Gastrocnemius medialis (tissue), 4 donors: ENCODE results near the gene SNRNP25. TPM values are rescaled to one million over a fixed set of nuclear protein-coding genes. Genes with fewer than 3 reads are reported as not detected.

Experiments
- ATAC-seq, 2 donors: fragments of 150-250 bp; one replicate each; pipeline ENCODE4 v1.9.1; 2016
- DNase-seq, 2 donors: peaks; one replicate each; pipeline ENCODE4 v3.0.0-alpha.2; 2019
- H3K27ac ChIP-seq, 4 donors: fragments of 200-600 bp; sonication (generic); 1 replicate in 1 of 4; 2 replicates in 3 of 4; pipeline ENCODE4 v1.5.1; 2016 to 2018; ENCODE audit warnings: mild to moderate bottlenecking in 2 of 4, moderate library complexity in 1 of 4
- H3K27me3 ChIP-seq, 3 donors: fragments of 200-600 bp; sonication (generic) in 2 of 3; 1 replicate in 1 of 3; 2 replicates in 2 of 3; pipeline versions ENCODE4 v1.5.1 to v1.6.0; 2016 to 2019; ENCODE audit warnings: mild to moderate bottlenecking in 1 of 3, moderate library complexity in 1 of 3
- H3K36me3 ChIP-seq, 2 donors: fragments of 200-600 bp; sonication (generic) in 1 of 2; one replicate each; pipeline ENCODE4 v1.5.1; 2017 to 2018
- H3K4me1 ChIP-seq, 2 donors: fragments of 200-600 bp; sonication (generic) in 1 of 2; one replicate each; pipeline ENCODE4 v1.5.1; 2016 to 2017; ENCODE audit warnings: mild to moderate bottlenecking in 2 of 2
- H3K4me3 ChIP-seq, 4 donors: fragments of 200-600 bp; sonication (generic) in 3 of 4; 1 replicate in 1 of 4; 2 replicates in 3 of 4; pipeline ENCODE4 v1.5.1; 2016 to 2019; ENCODE audit warnings: mild to moderate bottlenecking in 2 of 4
- H3K9me3 ChIP-seq, 3 donors: fragments of 200-600 bp; sonication (generic) in 2 of 3; 1 replicate in 1 of 3; 2 replicates in 2 of 3; pipeline ENCODE4 v1.5.1; 2016 to 2019
- CTCF ChIP-seq, 5 experiments: fragments of 450-650 bp in 3 of 5; fragments of 200-600 bp in 2 of 5; sonication (generic) in 2 of 5; IDR thresholded peaks in 4 of 5; conservative IDR thresholded peaks in 1 of 5; 1 replicate in 4 of 5; 2 replicates in 1 of 5; pipeline ENCODE4 v1.5.1; 2016 to 2019; ENCODE audit warnings: antibody characterized with exemption in 5 of 5, mild to moderate bottlenecking in 3 of 5, moderate library complexity in 3 of 5
- POLR2A ChIP-seq, 2 donors: fragments of 450-650 bp; IDR thresholded peaks; one replicate each; pipeline ENCODE4 v1.6.1; 2017; ENCODE audit warnings: antibody characterized with exemption in 2 of 2, mild to moderate bottlenecking in 2 of 2, moderate library complexity in 2 of 2
- in situ Hi-C, 4 donors: fragments of 200-750 bp; cut with MboI; loops; one replicate each; pipeline versions ENCODE4 v1.15.0 to v1.8.0; 2017; ENCODE audit warnings: low sequenced_read_pairs in 4 of 4
- intact Hi-C: fragments of 100-400 bp; cut with DNase I; formaldehyde crosslinking; loops from one replicate; pipeline ENCODE4 v1.15.1; 2023; ENCODE audit warnings: low total_unique reads
- total RNA-seq, 4 donors: library from RNA; depleted of rRNA; stranded (reverse); fragments of >200 nt; gene quantifications; one replicate each; pipeline versions ENCODE4 v1.1.0 to v1.2.3, GENCODE V29; 2016

The SNRNP25 gene
- total RNA-seq, 4 donors from 2014 or later: 42.8 to 77.6 (median 69.7) TPM

- TF ChIP-seq CTCF (IDR thresholded peaks at IDR 0.05 in 4 of 5, conservative IDR thresholded peaks at IDR 0.05 in 1 of 5): no peak
- TF ChIP-seq POLR2A (IDR thresholded peaks at IDR 0.05): no peak
- H3K9me3 ChIP-seq: no peaks in the 10 kb centered on the region
- peaks cover 0 to 54% of the 10 kb centered on the region in 2 donors for H3K36me3 ChIP-seq
- no peak overlapping the region for H3K27ac ChIP-seq
- H3K27me3 ChIP-seq: no peaks in the 10 kb centered on the region
- intact Hi-C loops (no loop called here), in situ Hi-C loops (no loop called here)
- DNase-seq: peak in 1 of 2 donors; percentile 10
- no peak overlapping the region for H3K4me3 ChIP-seq
- H3K4me1 ChIP-seq: peaks cover 9 to 14% of the 10 kb centered on the region in 2 donors
- ATAC-seq: no peak
Measured at GRCh38 chr16:55571-56136, 2.0 kb downstream of the SNRNP25 start.

- peaks cover 0 to 61% of the 10 kb centered on the region in 2 donors for H3K36me3 ChIP-seq
- H3K4me1 ChIP-seq: peaks cover 9 to 14% of the 10 kb centered on the region in 2 donors
- ATAC-seq (no peak), DNase-seq (peak in 1 of 2 donors; percentile 7)
- H3K27ac ChIP-seq: no peak overlapping the region
- no peak overlapping the region for H3K4me3 ChIP-seq
- intact Hi-C loops: no loop called here
- in situ Hi-C loops: no loop called here
- H3K9me3 ChIP-seq: no peaks in the 10 kb centered on the region
- no peak for TF ChIP-seq POLR2A (IDR thresholded peaks at IDR 0.05)
- no peak for TF ChIP-seq CTCF (IDR thresholded peaks at IDR 0.05 in 4 of 5, conservative IDR thresholded peaks at IDR 0.05 in 1 of 5)
- no peaks in the 10 kb centered on the region for H3K27me3 ChIP-seq
Measured at GRCh38 chr16:56231-56927, 2.8 kb downstream of the SNRNP25 start.

GRCh38 chr16:57711-58110, 4.1 kb downstream of the SNRNP25 start:
- H3K9me3 ChIP-seq: no peaks in the 10 kb centered on the region

GRCh38 chr16:58491-59439, 5.1 kb downstream of the SNRNP25 start:
- no peak for DNase-seq
- Histone ChIP-seq H3K4me1 (peaks cover 6 to 10% of the 10 kb centered on the region in 2 donors), H3K36me3 (peaks cover 0 to 83% of the 10 kb centered on the region in 2 donors), H3K27me3 (no peaks in the 10 kb centered on the region), H3K27ac (peak overlapping the region in 1 of 4 donors; percentile 10), H3K9me3 (no peaks in the 10 kb centered on the region), H3K4me3 (no peak overlapping the region)
- ATAC-seq: no peak
- in situ Hi-C loops (no loop called here), intact Hi-C loops (no loop called here)
- TF ChIP-seq POLR2A (IDR thresholded peaks at IDR 0.05): no peak
- TF ChIP-seq CTCF (IDR thresholded peaks at IDR 0.05 in 4 of 5, conservative IDR thresholded peaks at IDR 0.05 in 1 of 5): no peak

More at GRCh38 chr16:57711-58110, 4.1 kb downstream of the SNRNP25 start:
- Histone ChIP-seq H3K4me3 (no peak overlapping the region), H3K27me3 (no peaks in the 10 kb centered on the region), H3K27ac (peak overlapping the region in 1 of 4 donors; percentile 34), H3K4me1 (peaks cover 8 to 13% of the 10 kb centered on the region in 2 donors), H3K36me3 (peaks cover 0 to 74% of the 10 kb centered on the region in 2 donors)
- DNase-seq (no peak), ATAC-seq (no peak)
- in situ Hi-C loops (no loop called here), intact Hi-C loops (no loop called here)
- TF ChIP-seq CTCF (IDR thresholded peaks at IDR 0.05 in 4 of 5, conservative IDR thresholded peaks at IDR 0.05 in 1 of 5): no peak
- no peak for TF ChIP-seq POLR2A (IDR thresholded peaks at IDR 0.05)
